NCI-H146 (cell line): ENCODE measurements around the gene CXCR5.

Experiments used
- DNase-seq: peaks from one replicate; lab custom pipeline; 2025; lab: John Stamatoyannopoulos, UW

The CXCR5 gene

DNA sequence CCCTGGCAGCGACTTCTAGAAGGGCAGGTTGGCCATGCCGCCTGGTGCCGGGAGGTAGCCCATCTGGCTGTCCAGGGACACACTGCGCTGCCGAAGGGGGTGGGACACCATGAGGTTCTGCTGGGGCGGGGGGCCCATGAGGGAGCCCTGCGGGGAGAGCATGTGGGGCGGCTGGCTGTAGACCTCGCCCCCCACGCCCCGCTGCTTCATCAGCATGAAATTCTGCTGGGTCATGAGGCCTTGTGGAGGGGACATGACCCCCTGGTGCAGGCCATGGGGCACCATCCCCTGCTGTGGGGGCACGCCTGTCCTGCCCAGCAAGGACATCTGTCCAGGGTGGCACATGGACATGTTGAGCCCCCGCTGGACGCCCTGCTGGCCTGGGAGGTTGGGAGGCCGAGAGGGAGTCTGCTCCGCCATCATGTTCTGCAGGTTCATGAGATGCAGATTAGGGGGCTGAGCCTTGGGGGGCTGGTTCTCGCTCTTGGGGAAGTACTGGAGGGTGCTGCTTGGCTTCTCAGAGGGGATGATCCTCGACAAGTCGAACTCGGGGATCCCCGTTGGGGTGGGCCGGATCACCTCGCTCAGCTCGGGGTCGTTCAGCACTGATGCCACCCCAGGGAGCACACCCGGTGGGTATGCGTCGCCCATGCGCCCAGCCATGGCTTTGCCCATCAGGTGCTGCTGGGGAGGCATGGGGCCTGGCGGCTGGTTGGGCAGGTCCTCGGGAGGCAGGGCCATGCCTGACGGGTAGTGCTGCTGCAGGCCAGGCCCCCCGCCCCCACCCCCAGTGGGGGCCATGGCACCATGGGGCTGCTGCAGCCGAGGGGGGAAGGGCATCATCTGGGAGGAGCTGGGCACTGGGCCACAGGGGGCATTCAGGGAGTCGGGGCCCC is 15.0 kb downstream of the CXCR5 start:
- DNase-seq, result no peak

- no peak for DNase-seq
These were observed 15.6 kb downstream of the CXCR5 start for GRCh38 chr11:118899296-118899688.

GRCh38 chr11:118899706-118900360 is 16.1 kb downstream of the CXCR5 start:
- no peak for DNase-seq

GRCh38 chr11:118900535-118901384 is 17.1 kb downstream of the CXCR5 start:
- no peak for DNase-seq

- no peak for DNase-seq
These were observed 18.0 kb downstream of the CXCR5 start for GRCh38 chr11:118901494-118902335.

- no peak for DNase-seq
These were observed 18.9 kb downstream of the CXCR5 start for GRCh38 chr11:118902336-118903203.

DNA sequence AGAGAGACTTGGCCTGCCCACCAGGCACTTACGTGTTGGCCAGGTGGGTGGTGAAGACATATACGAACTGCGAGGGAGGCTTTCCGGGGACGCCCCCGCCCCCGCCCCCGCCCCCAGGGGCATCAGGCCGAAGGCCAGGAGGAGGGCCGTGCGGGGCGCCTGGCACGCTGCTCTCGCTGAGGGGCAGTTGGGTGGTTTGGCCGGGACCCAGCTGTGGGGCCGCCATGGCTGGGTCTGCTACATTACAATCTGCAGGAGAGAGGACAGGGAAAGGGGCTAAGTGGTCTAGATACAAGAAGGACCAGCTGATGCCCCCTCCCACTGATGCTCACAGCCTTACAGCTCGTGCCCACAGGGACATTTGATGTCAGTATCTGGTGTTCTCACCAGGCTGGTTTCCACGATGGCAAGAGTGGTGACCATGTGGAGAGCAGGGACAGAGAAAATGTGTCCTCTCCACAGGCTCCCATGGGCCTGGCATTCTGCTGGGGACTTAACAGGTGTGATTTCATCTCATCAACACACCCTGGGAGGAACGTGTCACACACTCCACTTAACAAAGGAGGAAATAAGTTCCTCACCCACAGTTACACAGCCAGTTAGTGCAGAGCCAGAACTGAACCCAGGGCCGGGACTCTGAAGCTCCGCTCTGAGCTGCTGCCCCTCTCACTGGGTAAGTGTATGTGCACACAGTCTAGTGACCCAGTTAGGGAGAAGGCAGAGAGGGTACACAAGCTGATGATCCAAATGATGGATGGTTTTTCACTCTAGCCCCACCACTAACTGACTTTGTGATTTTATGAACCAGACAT is 19.7 kb downstream of the CXCR5 start:
- no peak for DNase-seq

DNA sequence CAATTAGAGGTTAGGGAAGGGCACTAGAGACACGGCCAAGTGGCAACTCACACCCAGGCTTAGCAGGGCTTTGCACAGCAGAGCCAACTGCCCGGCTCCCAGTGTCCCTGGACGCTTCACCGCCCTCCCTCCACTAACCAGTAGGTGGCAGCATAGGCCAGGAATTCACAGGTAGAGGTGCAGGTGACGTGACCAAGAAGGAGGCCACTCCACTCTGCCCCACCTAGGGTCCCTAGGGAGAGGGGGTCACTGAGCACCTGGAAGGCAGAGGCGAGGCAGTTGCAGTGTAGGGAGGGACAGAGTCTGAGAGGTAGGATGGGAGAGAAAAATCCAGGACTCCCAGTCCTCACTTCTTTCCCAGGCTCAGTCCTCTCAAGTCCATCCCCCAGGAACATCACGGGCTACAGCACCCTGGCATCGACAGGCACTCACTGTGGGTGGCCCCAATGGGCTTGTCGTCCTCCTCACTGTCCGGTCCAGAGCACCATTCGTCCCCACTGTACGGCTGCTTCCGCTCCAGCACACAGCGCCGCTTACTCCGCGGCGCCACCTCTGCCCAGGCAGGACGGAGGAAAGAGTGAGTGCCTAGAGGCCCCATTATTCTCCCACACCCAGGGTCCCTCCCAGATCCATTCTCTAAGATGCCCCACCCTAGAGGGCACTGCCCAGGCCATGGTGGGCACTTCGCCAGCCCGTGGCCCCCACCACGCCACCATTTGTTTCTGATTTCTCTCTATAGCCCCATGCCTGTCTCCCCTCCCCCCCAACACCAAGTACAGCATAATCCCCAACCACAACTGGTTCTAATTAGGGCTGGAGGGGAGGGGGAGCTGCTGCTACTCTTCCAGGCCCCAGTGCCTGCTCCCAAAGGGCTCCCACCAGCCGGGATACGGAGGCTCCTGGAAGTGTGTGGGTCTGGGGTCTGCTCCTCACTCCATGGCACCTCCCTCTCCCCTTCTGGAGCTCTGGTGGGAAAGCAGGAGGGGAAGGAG is 23.7 kb downstream of the CXCR5 start:
- DNase-seq, result peak; percentile 76

DNA sequence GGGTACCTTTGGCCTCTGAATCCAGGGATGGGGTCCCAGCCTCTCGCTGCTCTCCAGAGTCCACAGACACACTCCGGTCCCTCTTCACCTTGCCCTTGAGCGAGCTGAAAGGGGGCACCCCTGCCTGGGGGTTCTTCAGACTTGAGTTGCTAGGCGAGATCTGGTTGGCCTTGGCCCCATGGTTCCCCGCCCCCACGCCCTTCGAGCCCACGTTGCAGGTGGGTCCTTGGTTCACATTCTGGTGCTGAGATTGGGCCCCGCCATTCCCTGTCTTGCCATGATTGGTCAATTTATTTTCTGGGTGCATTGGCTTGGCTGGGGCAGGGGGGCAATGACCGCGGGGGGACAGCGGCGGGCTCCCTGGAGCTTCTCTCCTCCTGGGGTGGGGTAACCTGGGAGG is 24.6 kb downstream of the CXCR5 start:
- DNase-seq, result no peak

- DNase-seq, result peak; percentile 12
These were observed 25.4 kb downstream of the CXCR5 start for GRCh38 chr11:118908901-118909618.

GRCh38 chr11:118909619-118910308 is 26.1 kb downstream of the CXCR5 start:
- DNase-seq, result no peak

- DNase-seq, result no peak
These were observed 26.8 kb downstream of the CXCR5 start for GRCh38 chr11:118910309-118911112.

GRCh38 chr11:118911113-118911879 is 27.6 kb downstream of the CXCR5 start:
- DNase-seq, result no peak

DNA sequence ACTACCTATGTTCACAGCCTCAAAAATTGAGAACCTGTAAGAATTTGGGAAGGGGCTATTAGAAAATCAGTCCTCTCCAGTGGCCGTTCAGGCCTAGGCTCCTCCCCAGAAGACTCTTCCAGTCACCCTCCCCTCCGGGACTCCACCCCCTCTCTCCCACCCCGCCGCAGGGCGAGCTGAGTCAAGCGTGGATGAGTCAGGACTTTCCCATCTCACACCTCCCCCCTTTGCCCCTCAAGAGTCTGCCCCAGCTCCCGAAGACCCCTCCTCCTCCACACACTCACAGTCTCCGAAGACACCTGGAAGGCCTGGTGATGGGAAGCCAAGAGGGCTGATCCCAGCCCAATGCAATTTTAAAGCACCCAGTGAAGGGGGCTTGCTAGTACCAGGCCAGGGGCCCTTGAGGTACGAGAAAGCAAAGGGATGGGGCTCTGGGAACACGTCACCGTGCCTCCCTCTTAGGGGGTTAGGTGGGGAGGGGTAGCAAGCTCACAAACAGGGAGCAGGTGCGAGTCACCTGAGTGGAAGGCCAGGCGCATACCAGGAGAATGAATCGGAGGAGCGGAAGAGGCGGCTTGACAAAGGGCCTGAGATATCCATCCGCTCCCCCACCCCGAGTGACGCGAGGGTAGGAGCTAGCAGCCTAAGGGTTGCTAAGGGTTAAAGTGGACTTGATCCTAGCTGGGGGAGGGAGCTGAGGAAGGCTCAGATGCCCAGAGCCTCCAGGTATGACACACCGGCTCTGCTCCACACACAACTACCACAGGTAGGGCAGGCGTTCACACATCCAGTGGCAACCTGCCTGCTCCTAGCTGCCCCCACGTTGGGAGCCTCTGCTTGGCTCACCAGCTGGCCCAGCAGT is 28.4 kb downstream of the CXCR5 start:
- DNase-seq, result no peak
